Umbilical cord (tissue), 2 donors: ENCODE results near the gene GET4. TPM values are rescaled to one million over a fixed set of nuclear protein-coding genes. Genes with fewer than 3 reads are reported as not detected.
"Not testable (repeated sequence)": the region's sequence is repeated elsewhere in the genome, so short reads cannot be mapped to it uniquely, and the experiment has no call there.

Experiments used
- DNase-seq: peaks from one replicate; pipeline ENCODE4 v3.0.0-alpha.2; 2015; ENCODE audit warnings: low spot score
- total RNA-seq: library from RNA; depleted of rRNA; stranded (reverse); fragments of >200 nt; gene quantifications from one replicate; pipeline ENCODE4 v1.2.3, GENCODE V29; 2014; ENCODE audit warnings: low replicate concordance; ENCODE audit not compliant: insufficient read depth

The GET4 gene
- total RNA-seq, 1 donor from 2014 or later, result 16.1 TPM

GRCh38 chr7:926061-927030 is 50.0 kb downstream of the GET4 start:
- DNase-seq, result no peak

GRCh38 chr7:927031-927671 is 50.8 kb downstream of the GET4 start:
- DNase-seq, result no peak

- no peak for DNase-seq
These were observed 53.0 kb downstream of the GET4 start for GRCh38 chr7:929311-929711.

- DNase-seq, result no peak
These were observed 54.8 kb downstream of the GET4 start for GRCh38 chr7:930975-931758.

GRCh38 chr7:931871-932650 is 55.7 kb downstream of the GET4 start:
- DNase-seq, result no peak

- DNase-seq, result no peak
These were observed 56.3 kb downstream of the GET4 start for GRCh38 chr7:932651-932975.

GRCh38 chr7:934469-935163 is 58.3 kb downstream of the GET4 start:
- no peak for DNase-seq

GRCh38 chr7:935164-935873 is 59.0 kb downstream of the GET4 start:
- DNase-seq, result no peak

- DNase-seq, result no peak
These were observed 59.6 kb downstream of the GET4 start for GRCh38 chr7:935874-936385.

- no peak for DNase-seq
These were observed 60.2 kb downstream of the GET4 start for GRCh38 chr7:936386-937054.

GRCh38 chr7:937856-938484 is 61.6 kb downstream of the GET4 start:
- no peak for DNase-seq

GRCh38 chr7:938546-939185 is 62.3 kb downstream of the GET4 start:
- no peak for DNase-seq

GRCh38 chr7:939843-940242 is 63.5 kb downstream of the GET4 start:
- no peak for DNase-seq

- no peak for DNase-seq
These were observed 64.5 kb downstream of the GET4 start for GRCh38 chr7:940599-941408.

- DNase-seq, result not testable (repeated sequence)
These were observed 67.4 kb downstream of the GET4 start for GRCh38 chr7:943793-944192.

- DNase-seq, result no peak
These were observed 68.4 kb downstream of the GET4 start for GRCh38 chr7:944744-945143.

GRCh38 chr7:945147-945555 is 68.8 kb downstream of the GET4 start:
- no peak for DNase-seq
